Measurements from ENCODE around the gene SOX10.
"Not testable (repeated sequence)": the region's sequence is repeated elsewhere in the genome, so short reads cannot be mapped to it uniquely, and the experiment has no call there.

GRCh38 chr22:37976022-37976421, 8.3 kb downstream of the SOX10 start:
- TF ChIP-seq ZNF184 (CRISPR knock-in tag; IDR thresholded peaks at IDR 0.05); HMG20A (CRISPR knock-in tag; conservative IDR thresholded peaks at IDR 0.05); ZNF24 (IDR thresholded peaks at IDR 0.05); HDAC2 (IDR thresholded peaks at IDR 0.05): not testable (repeated sequence)
